HL-60 (cell line): ENCODE data around the gene PRR7.

ENCODE experiments used
- DNase-seq, 2 experiments: peaks; one replicate each; pipeline ENCODE4 v3.0.0-alpha.2; 2010 to 2020; ENCODE audit warnings: low read depth in 1 of 2, low spot score in 1 of 2
- H3K27ac ChIP-seq: fragments of 250-450 bp; sonication (Bioruptor Pico); replicated peaks from 2 replicates; pipeline ENCODE4 v1.5.1; 2020; ENCODE audit warnings: mild to moderate bottlenecking, moderate library complexity
- H3K27me3 ChIP-seq: fragments of 250-450 bp; sonication (Bioruptor Pico); 2 replicates; pipeline ENCODE4 v1.5.1; 2021; ENCODE audit warnings: mild to moderate bottlenecking, moderate library complexity; ENCODE audit not compliant: insufficient read depth, poor library complexity, severe bottlenecking
- H3K4me3 ChIP-seq: replicated peaks from 2 replicates; pipeline ENCODE4 v1.5.1; 2011; ENCODE audit warnings: mild to moderate bottlenecking, control low read depth, low read length; ENCODE audit not compliant: insufficient read depth
- CTCF ChIP-seq: IDR thresholded peaks from one replicate; pipeline ENCODE4 v1.5.1; 2011; ENCODE audit warnings: low read length, control low read depth, inconsistent platforms; ENCODE audit not compliant: insufficient read depth
- GABPA ChIP-seq: IDR thresholded peaks from 2 replicates; pipeline ENCODE4 v1.6.1; 2012; ENCODE audit warnings: low read depth
- POLR2AphosphoS5 ChIP-seq: IDR thresholded peaks from 2 replicates; pipeline ENCODE4 v1.6.1; 2012; ENCODE audit warnings: low read depth
- SPI1 ChIP-seq: IDR thresholded peaks from 2 replicates; pipeline ENCODE4 v1.6.1; 2012; ENCODE audit warnings: low read depth, mild to moderate bottlenecking, borderline replicate concordance
- TF ChIP-seq, protein P1 (sequence below): IDR thresholded peaks from 2 replicates; pipeline ENCODE4 v1.6.1; 2012; ENCODE audit warnings: low read depth; ENCODE audit not compliant: insufficient replicate concordance

Gene PRR7

GRCh38 chr5:177469750-177470525 is 23.3 kb downstream of the PRR7 start:
- no peak overlapping the region for H3K4me3 ChIP-seq
- TF ChIP-seq, protein P1, sequence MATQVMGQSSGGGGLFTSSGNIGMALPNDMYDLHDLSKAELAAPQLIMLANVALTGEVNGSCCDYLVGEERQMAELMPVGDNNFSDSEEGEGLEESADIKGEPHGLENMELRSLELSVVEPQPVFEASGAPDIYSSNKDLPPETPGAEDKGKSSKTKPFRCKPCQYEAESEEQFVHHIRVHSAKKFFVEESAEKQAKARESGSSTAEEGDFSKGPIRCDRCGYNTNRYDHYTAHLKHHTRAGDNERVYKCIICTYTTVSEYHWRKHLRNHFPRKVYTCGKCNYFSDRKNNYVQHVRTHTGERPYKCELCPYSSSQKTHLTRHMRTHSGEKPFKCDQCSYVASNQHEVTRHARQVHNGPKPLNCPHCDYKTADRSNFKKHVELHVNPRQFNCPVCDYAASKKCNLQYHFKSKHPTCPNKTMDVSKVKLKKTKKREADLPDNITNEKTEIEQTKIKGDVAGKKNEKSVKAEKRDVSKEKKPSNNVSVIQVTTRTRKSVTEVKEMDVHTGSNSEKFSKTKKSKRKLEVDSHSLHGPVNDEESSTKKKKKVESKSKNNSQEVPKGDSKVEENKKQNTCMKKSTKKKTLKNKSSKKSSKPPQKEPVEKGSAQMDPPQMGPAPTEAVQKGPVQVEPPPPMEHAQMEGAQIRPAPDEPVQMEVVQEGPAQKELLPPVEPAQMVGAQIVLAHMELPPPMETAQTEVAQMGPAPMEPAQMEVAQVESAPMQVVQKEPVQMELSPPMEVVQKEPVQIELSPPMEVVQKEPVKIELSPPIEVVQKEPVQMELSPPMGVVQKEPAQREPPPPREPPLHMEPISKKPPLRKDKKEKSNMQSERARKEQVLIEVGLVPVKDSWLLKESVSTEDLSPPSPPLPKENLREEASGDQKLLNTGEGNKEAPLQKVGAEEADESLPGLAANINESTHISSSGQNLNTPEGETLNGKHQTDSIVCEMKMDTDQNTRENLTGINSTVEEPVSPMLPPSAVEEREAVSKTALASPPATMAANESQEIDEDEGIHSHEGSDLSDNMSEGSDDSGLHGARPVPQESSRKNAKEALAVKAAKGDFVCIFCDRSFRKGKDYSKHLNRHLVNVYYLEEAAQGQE = no peak
- TF ChIP-seq POLR2AphosphoS5 (no peak), SPI1 (no peak), GABPA (no peak), CTCF (no peak)
- H3K27ac ChIP-seq = no peak overlapping the region
- no peak for DNase-seq
- H3K27me3 ChIP-seq = no peaks in the 10 kb centered on the region

- H3K27me3 ChIP-seq = no peaks in the 10 kb centered on the region
- H3K27ac ChIP-seq = no peak overlapping the region
- H3K4me3 ChIP-seq = no peak overlapping the region
- TF ChIP-seq GABPA (no peak), SPI1 (no peak), POLR2AphosphoS5 (no peak), CTCF (no peak)
- TF ChIP-seq, protein P1 = no peak
- no peak for DNase-seq
These were observed 24.3 kb downstream of the PRR7 start for GRCh38 chr5:177470759-177471536.

GRCh38 chr5:177471610-177472356 is 25.2 kb downstream of the PRR7 start:
- Histone ChIP-seq H3K27me3 (no peaks in the 10 kb centered on the region), H3K27ac (no peak overlapping the region), H3K4me3 (no peak overlapping the region)
- TF ChIP-seq CTCF = no peak
- TF ChIP-seq POLR2AphosphoS5 = no peak
- TF ChIP-seq GABPA = no peak
- TF ChIP-seq, protein P1 = no peak
- TF ChIP-seq SPI1 = no peak
- no peak for DNase-seq
